Activated CD4-positive, alpha-beta T cell treated with anti-CD3 and anti-CD28 coated beads for 4 hours (primary cell): ENCODE results near the gene IQGAP1.
"Not testable (repeated sequence)": the region's sequence is repeated elsewhere in the genome, so short reads cannot be mapped to it uniquely, and the experiment has no call there.

Experiments used
- DNase-seq, 2 donors: peaks; one replicate each; pipeline ENCODE4 v3.0.0-alpha.2; 2020

The IQGAP1 gene

GRCh38 chr15:90412356-90413194 lies 24.5 kb downstream of the IQGAP1 start:
- no peak for DNase-seq

- no peak for DNase-seq
Measured at GRCh38 chr15:90413411-90414379, 25.7 kb downstream of the IQGAP1 start.

GRCh38 chr15:90414408-90415028 lies 26.5 kb downstream of the IQGAP1 start:
- peak; percentile 20 to 21 for DNase-seq

- not testable (repeated sequence) for DNase-seq
Measured at GRCh38 chr15:90416052-90416451, 28.0 kb downstream of the IQGAP1 start.

GRCh38 chr15:90418627-90419026 lies 30.6 kb downstream of the IQGAP1 start:
- DNase-seq, result no peak

GRCh38 chr15:90419206-90419605 lies 31.2 kb downstream of the IQGAP1 start:
- no peak for DNase-seq

GRCh38 chr15:90419738-90420406 lies 31.8 kb downstream of the IQGAP1 start:
- peak in 1 of 2 donors; percentile 8 for DNase-seq

- no peak for DNase-seq
Measured at GRCh38 chr15:90420451-90420850, 32.4 kb downstream of the IQGAP1 start.

- no peak for DNase-seq
Measured at GRCh38 chr15:90421527-90421926, 33.5 kb downstream of the IQGAP1 start.

GRCh38 chr15:90422043-90422442 lies 34.0 kb downstream of the IQGAP1 start:
- DNase-seq, result no peak

GRCh38 chr15:90422936-90423335 lies 34.9 kb downstream of the IQGAP1 start:
- no peak for DNase-seq

- no peak for DNase-seq
Measured at GRCh38 chr15:90423801-90424319, 35.8 kb downstream of the IQGAP1 start.

- DNase-seq, result no peak
Measured at GRCh38 chr15:90425726-90426346, 37.8 kb downstream of the IQGAP1 start.

- DNase-seq, result no peak
Measured at GRCh38 chr15:90427185-90427584, 39.1 kb downstream of the IQGAP1 start.

GRCh38 chr15:90432253-90432652 lies 44.2 kb downstream of the IQGAP1 start:
- no peak for DNase-seq

GRCh38 chr15:90435652-90436337 lies 47.8 kb downstream of the IQGAP1 start:
- no peak for DNase-seq

GRCh38 chr15:90436952-90437351 lies 48.9 kb downstream of the IQGAP1 start:
- DNase-seq, result no peak

GRCh38 chr15:90437516-90437915 lies 49.5 kb downstream of the IQGAP1 start:
- no peak for DNase-seq

GRCh38 chr15:90439946-90440345 lies 51.9 kb downstream of the IQGAP1 start:
- DNase-seq, result no peak

GRCh38 chr15:90441027-90441426 lies 53.0 kb downstream of the IQGAP1 start:
- DNase-seq, result no peak

GRCh38 chr15:90442423-90442822 lies 54.4 kb downstream of the IQGAP1 start:
- no peak for DNase-seq
